Caco-2 (cell line): ENCODE results near the gene BTK. TPM values are rescaled to one million over a fixed set of nuclear protein-coding genes. Genes with fewer than 3 reads are reported as not detected.

Source experiments
- BruUV-seq: library from RNA; stranded (reverse); fragments of 400-500 nt; replicated peaks from 2 replicates; lab custom pipeline; 2021; lab: Mats Ljungman, UMichigan
- CTCF ChIA-PET: fragments of 300-600 bp; sonication (Branson Sonifier 250); formaldehyde crosslinking; loops from one replicate; lab custom pipeline; 2022; ENCODE audit warnings: antibody characterized with exemption; lab: Charles Lee
- POLR2A ChIA-PET: fragments of 300-600 bp; sonication (Branson Sonifier 250); formaldehyde crosslinking; loops from one replicate; lab custom pipeline; 2022; ENCODE audit warnings: antibody characterized with exemption; lab: Charles Lee
- DNase-seq, 2 experiments: peaks; one replicate each; pipeline versions ENCODE4 v3.0.0 to v3.0.0-alpha.2; 2020 to 2022
- H3K27me3 ChIP-seq: replicated peaks from 2 replicates; pipeline ENCODE4 v1.6.0; 2011; ENCODE audit warnings: low read length; ENCODE audit not compliant: control insufficient read depth, insufficient read depth
- H3K36me3 ChIP-seq: 2 replicates; pipeline ENCODE4 v1.5.1; 2011; ENCODE audit warnings: low read length; ENCODE audit not compliant: control insufficient read depth, insufficient read depth
- H3K4me1 ChIP-seq: fragments of 250-450 bp; sonication (Bioruptor Pico); 2 replicates; pipeline ENCODE4 v1.5.1; 2020; ENCODE audit warnings: mild to moderate bottlenecking
- H3K4me3 ChIP-seq: 2 replicates; pipeline ENCODE4 v1.5.1; 2011; ENCODE audit warnings: low read depth, mild to moderate bottlenecking, control low read depth, low read length
- H3K9me3 ChIP-seq: fragments of 250-450 bp; sonication (Bioruptor Pico); 2 replicates; pipeline ENCODE4 v1.5.1; 2020; ENCODE audit warnings: mild to moderate bottlenecking, moderate library complexity
- H3K27ac Mint-ChIP-seq: one replicate; pipeline ENCODE4 v1.8.0; 2022; ENCODE audit warnings: mixed read lengths; ENCODE audit not compliant: unreplicated experiment
- H3K27me3 Mint-ChIP-seq: one replicate; pipeline ENCODE4 v1.8.0; 2022; ENCODE audit warnings: mixed read lengths; ENCODE audit not compliant: insufficient read depth, unreplicated experiment
- H3K36me3 Mint-ChIP-seq: one replicate; pipeline ENCODE4 v1.8.0; 2022; ENCODE audit warnings: mild to moderate bottlenecking, mixed read lengths; ENCODE audit not compliant: insufficient read depth, unreplicated experiment
- H3K4me1 Mint-ChIP-seq: one replicate; pipeline ENCODE4 v1.8.0; 2022; ENCODE audit warnings: low read depth, mixed read lengths; ENCODE audit not compliant: unreplicated experiment
- H3K4me3 Mint-ChIP-seq: one replicate; pipeline ENCODE4 v1.8.0; 2022; ENCODE audit warnings: mild to moderate bottlenecking, moderate library complexity, mixed read lengths; ENCODE audit not compliant: unreplicated experiment
- H3K9me3 Mint-ChIP-seq: one replicate; pipeline ENCODE4 v1.8.0; 2022; ENCODE audit warnings: mixed read lengths; ENCODE audit not compliant: unreplicated experiment
- intact Hi-C: fragments of 100-400 bp; cut with micrococcal nuclease; formaldehyde crosslinking; loops from one replicate; pipeline ENCODE4 v1.10.0; 2022; ENCODE audit not compliant: unreplicated experiment
- total RNA-seq: library from RNA; stranded (reverse); gene quantifications from 2 replicates; pipeline ENCODE4 v1.2.3, GENCODE V29; 2022
- TF ChIP-seq, protein P1 (sequence below), 2 experiments: fragments of 200-600 bp in 1 of 2; IDR thresholded peaks; 1 replicate in 1 of 2; 2 replicates in 1 of 2; pipeline versions ENCODE4 v1.5.1 to v1.8.0; 2011 to 2022; ENCODE audit warnings: antibody characterized with exemption in 1 of 2, control low read depth in 1 of 2, inconsistent platforms in 1 of 2, low read depth in 1 of 2, low read length in 1 of 2, mild to moderate bottlenecking in 1 of 2, moderate library complexity in 1 of 2; ENCODE audit not compliant: insufficient read depth in 1 of 2, severe bottlenecking in 1 of 2, unreplicated experiment in 1 of 2

BTK gene
- total RNA-seq, 1 experiment from 2014 or later = not detected

DNA sequence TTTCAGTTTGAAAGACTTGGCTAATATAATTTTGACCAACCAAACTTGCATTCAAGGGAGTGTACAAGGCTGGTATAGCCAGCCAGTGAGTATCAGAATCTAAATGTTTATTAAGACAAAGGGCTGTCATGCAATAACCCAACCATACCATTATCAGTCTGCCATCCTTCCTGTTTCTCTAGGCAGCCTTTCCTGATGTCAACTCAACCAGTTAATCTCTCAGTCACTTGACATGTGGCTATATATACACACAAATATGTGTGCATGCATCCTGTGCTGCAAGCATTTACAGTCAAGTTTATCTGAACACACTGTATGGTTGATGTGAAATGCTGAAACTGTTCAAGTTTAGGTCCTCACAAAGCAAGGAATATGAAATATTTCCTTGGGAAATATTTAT, 17.2 kb downstream of the BTK start:
- H3K36me3 Mint-ChIP-seq = no peaks in the 10 kb centered on the region
- H3K4me3 Mint-ChIP-seq = no peak overlapping the region
- no peak overlapping the region for H3K27ac Mint-ChIP-seq
- no peak for DNase-seq
- no peaks in the 10 kb centered on the region for H3K4me1 ChIP-seq
- ChIA-PET CTCF (no interaction called here), POLR2A (interaction anchor here (1.0 kb wide), 1 partner anchor 39 kb away, joined by 3 read pairs; the partner anchor contains the start of gene GLA)
- H3K4me3 ChIP-seq = no peak overlapping the region
- H3K9me3 Mint-ChIP-seq = no peaks in the 10 kb centered on the region
- TF ChIP-seq, protein P1, sequence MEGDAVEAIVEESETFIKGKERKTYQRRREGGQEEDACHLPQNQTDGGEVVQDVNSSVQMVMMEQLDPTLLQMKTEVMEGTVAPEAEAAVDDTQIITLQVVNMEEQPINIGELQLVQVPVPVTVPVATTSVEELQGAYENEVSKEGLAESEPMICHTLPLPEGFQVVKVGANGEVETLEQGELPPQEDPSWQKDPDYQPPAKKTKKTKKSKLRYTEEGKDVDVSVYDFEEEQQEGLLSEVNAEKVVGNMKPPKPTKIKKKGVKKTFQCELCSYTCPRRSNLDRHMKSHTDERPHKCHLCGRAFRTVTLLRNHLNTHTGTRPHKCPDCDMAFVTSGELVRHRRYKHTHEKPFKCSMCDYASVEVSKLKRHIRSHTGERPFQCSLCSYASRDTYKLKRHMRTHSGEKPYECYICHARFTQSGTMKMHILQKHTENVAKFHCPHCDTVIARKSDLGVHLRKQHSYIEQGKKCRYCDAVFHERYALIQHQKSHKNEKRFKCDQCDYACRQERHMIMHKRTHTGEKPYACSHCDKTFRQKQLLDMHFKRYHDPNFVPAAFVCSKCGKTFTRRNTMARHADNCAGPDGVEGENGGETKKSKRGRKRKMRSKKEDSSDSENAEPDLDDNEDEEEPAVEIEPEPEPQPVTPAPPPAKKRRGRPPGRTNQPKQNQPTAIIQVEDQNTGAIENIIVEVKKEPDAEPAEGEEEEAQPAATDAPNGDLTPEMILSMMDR (IDR thresholded peaks at IDR 0.05; ENCODE audit: insufficient read depth in 1 of 2, low read depth in 1 of 2, low read length in 1 of 2, severe bottlenecking in 1 of 2, unreplicated experiment in 1 of 2) = no peak
- no TSS peak for BruUV-seq
- no peaks in the 10 kb centered on the region for H3K9me3 ChIP-seq
- intact Hi-C loops = no loop called here
- H3K27me3 Mint-ChIP-seq = peaks cover 3% of the 10 kb centered on the region
- no peaks in the 10 kb centered on the region; the same call in 1 of the 2 replicates for H3K27me3 ChIP-seq
- no peaks in the 10 kb centered on the region for H3K36me3 ChIP-seq
- no peaks in the 10 kb centered on the region for H3K4me1 Mint-ChIP-seq

DNA sequence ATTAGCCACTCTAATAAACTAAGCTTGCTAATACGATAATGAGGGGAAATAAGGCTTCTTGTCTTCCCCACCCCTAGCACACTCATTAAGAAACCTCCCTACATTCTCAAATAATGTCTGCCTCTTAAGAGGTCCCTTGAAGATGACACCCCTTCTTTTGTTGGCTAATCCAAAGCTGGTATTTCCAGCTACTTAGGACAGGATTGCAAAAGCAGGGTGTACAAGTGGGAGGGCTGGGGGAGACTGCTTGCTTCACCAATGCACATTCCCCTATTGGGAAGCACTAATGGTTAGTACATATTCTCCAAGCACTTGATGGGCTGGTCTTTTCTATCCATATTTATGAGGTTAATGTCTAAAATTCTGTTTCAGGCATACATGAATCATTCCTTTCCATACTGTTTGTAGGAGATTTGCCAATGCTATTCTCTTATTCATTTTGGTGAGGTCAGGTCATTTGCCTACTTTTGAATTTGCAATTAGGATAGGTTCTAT, 20.6 kb downstream of the BTK start:
- ChIA-PET CTCF (no interaction called here), POLR2A (no interaction called here)
- no TSS peak for BruUV-seq
- intact Hi-C loops = no loop called here
- H3K36me3 ChIP-seq = no peaks in the 10 kb centered on the region
- no peaks in the 10 kb centered on the region; the same call in 1 of the 2 replicates for H3K27me3 ChIP-seq
- DNase-seq = no peak
- Mint-ChIP-seq H3K27ac (no peak overlapping the region), H3K4me3 (no peak overlapping the region), H3K9me3 (no peaks in the 10 kb centered on the region), H3K4me1 (no peaks in the 10 kb centered on the region), H3K36me3 (no peaks in the 10 kb centered on the region), H3K27me3 (peaks cover 3% of the 10 kb centered on the region)
- no peaks in the 10 kb centered on the region for H3K9me3 ChIP-seq
- H3K4me3 ChIP-seq = no peak overlapping the region
- H3K4me1 ChIP-seq = no peaks in the 10 kb centered on the region
- TF ChIP-seq, protein P1 (IDR thresholded peaks at IDR 0.05; ENCODE audit: insufficient read depth in 1 of 2, low read depth in 1 of 2, low read length in 1 of 2, severe bottlenecking in 1 of 2, unreplicated experiment in 1 of 2) = no peak

DNA sequence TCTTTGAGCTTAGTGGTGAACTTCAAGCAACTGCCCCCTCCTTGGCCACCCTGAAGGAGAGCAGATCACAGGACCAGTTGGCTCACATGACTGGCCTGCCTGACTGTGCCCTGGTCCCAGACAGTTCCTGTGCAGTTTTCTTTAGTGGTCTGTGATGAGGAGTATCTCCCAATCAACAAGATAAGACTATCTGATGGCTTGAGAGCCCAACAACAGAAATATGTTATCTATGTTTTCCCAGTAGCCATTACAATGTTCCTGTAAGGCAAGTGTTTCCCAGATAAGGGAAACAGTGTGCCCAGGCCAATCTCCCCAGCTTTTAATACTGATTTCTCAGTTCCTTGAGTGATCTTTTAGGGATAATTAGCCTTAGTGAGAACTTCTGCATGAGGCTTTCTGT, 23.2 kb downstream of the BTK start:
- H3K27me3 ChIP-seq = no peaks in the 10 kb centered on the region; the same call in 1 of the 2 replicates
- intact Hi-C loops = no loop called here
- BruUV-seq = no TSS peak

More for the DNA sequence above, 23.2 kb downstream of the BTK start:
- Mint-ChIP-seq H3K27ac (no peak overlapping the region), H3K4me3 (no peak overlapping the region), H3K27me3 (no peaks in the 10 kb centered on the region), H3K36me3 (no peaks in the 10 kb centered on the region), H3K9me3 (no peaks in the 10 kb centered on the region), H3K4me1 (no peaks in the 10 kb centered on the region)
- Histone ChIP-seq H3K9me3 (no peaks in the 10 kb centered on the region), H3K4me1 (no peaks in the 10 kb centered on the region), H3K36me3 (no peaks in the 10 kb centered on the region), H3K4me3 (no peak overlapping the region)
- ChIA-PET CTCF (no interaction called here), POLR2A (no interaction called here)
- TF ChIP-seq, protein P1 (IDR thresholded peaks at IDR 0.05; ENCODE audit: insufficient read depth in 1 of 2, low read depth in 1 of 2, low read length in 1 of 2, severe bottlenecking in 1 of 2, unreplicated experiment in 1 of 2) = no peak
- DNase-seq = no peak
